Ovary (tissue), 9 donors: ENCODE data around the gene SOX6. TPM values are rescaled to one million over a fixed set of nuclear protein-coding genes. Genes with fewer than 3 reads are reported as not detected.

Experiments used
- DNase-seq, 5 donors: peaks; one replicate each; pipeline ENCODE4 v3.0.0-alpha.2; 2019 to 2020
- H3K27ac ChIP-seq, 2 donors: fragments of 200-600 bp; one replicate each; pipeline versions ENCODE4 v1.5.1 to v1.8.0; 2019 to 2022
- H3K27me3 ChIP-seq: fragments of 200-600 bp; one replicate; pipeline ENCODE4 v1.8.0; 2022
- H3K36me3 ChIP-seq: fragments of 200-600 bp; sonication (generic); one replicate; pipeline ENCODE4 v1.5.1; 2019
- H3K4me1 ChIP-seq: one replicate; pipeline ENCODE4 v1.8.1; 2013; ENCODE audit warnings: mild to moderate bottlenecking, moderate library complexity; ENCODE audit not compliant: insufficient read depth
- H3K4me3 ChIP-seq: fragments of 200-600 bp; sonication (generic); one replicate; pipeline ENCODE4 v1.5.1; 2017
- H3K9me3 ChIP-seq, 2 donors: fragments of 200-600 bp in 1 of 2; sonication (generic) in 1 of 2; one replicate each; pipeline versions ENCODE4 v1.5.1 to v1.8.1; 2013 to 2019; ENCODE audit warnings: mild to moderate bottlenecking in 1 of 2, moderate library complexity in 1 of 2
- CTCF ChIP-seq, 3 donors: fragments of 450-650 bp in 2 of 3; fragments of 200-600 bp in 1 of 3; IDR thresholded peaks; one replicate each; pipeline versions ENCODE4 v1.5.1 to v1.8.0; 2016 to 2022; ENCODE audit warnings: antibody characterized with exemption in 3 of 3, mild to moderate bottlenecking in 1 of 3
- EP300 ChIP-seq: sonication (generic); formaldehyde crosslinking; IDR thresholded peaks from one replicate; pipeline ENCODE4 v1.6.1; 2017; ENCODE audit warnings: antibody characterized with exemption
- POLR2A ChIP-seq: fragments of 450-650 bp; IDR thresholded peaks from one replicate; pipeline ENCODE4 v1.6.1; 2017; ENCODE audit warnings: antibody characterized with exemption, mild to moderate bottlenecking, moderate library complexity
- WGBS, 3 donors: extraction: QIAGEN DNeasy Blood & Tissue Kit in 1 of 3; methylation state at CpG; one replicate each; pipeline versions ENCODE4 v1.1.5 to v1.1.7; 2013 to 2017; 5-methylcytosine and 5-hydroxymethylcytosine counted together
- intact Hi-C, 4 donors: fragments of 100-400 bp; cut with DNase I; formaldehyde crosslinking; loops; one replicate each; pipeline versions ENCODE4 v1.11.0 to v1.15.1; 2022 to 2023
- polyA plus RNA-seq, 2 donors: library from polyadenylated mRNA; stranded (reverse); fragments of 200-250 nt in 1 of 2; fragments of 350-450 nt in 1 of 2; fragmentation: Illumina TruSeq in 1 of 2; extraction: RNeasy Lipid Tissue Mini Kit (QIAGEN cat#74804) in 1 of 2; gene quantifications; one replicate each; pipeline ENCODE4 v1.2.3, GENCODE V29; 2013 to 2014
- total RNA-seq, 7 donors: library from RNA; depleted of rRNA in 2 of 7; stranded (reverse); fragments of >200 nt in 2 of 7; fragmentation: NEBNext Ultra II Directional in 3 of 7; extraction: Animal tissue kit (Norgen Biotek cat#: 25700) in 3 of 7; gene quantifications; one replicate each; pipeline versions ENCODE4 v1.1.0 to v1.2.4, GENCODE V29; 2016 to 2023
- donor health status: DM: no; HTN: no; CAD: no; lungs with moderate emphysema.
- donor health status: DM: no; HTN: no; CAD: no.
- donor health status: Bipolar disorder and iron deficiency.
- donor health status: DM: yes; HTN: yes; CAD: no.
- donor health status: DM: no; HTN: no; CAD: no.
- donor health status: DM: yes; HTN: yes; CAD: no.

Gene SOX6
- total and polyA plus RNA-seq, 9 donors: 0.61 to 29.4 (median 4.7) TPM

DNA sequence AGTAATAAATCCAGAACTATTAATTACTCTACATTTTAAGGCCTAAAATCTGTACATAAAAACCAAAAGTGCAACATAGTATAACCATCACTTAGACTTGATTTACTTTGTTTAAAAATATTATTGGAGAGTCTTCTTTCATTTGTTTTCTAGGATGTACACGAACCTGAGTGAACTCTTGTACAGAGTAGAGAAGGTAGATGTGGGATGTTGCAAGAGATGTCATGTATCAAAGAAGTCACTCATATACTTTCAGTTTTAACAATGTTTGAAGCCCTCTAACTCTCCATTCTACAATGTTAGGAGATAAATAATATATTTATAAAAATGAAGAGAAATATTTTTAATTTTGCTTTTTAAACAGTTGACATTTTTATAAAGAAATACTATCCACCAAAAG is 38.6 kb downstream of the SOX6 start:
- H3K27ac ChIP-seq: no peak overlapping the region
- WGBS, 3 donors: 33 to 62% (median 41%) methylated on average over 1 of the region's 1 CpG
- no peak overlapping the region for H3K4me3 ChIP-seq
- no peak for DNase-seq
- H3K9me3 ChIP-seq: no peaks in the 10 kb centered on the region
- TF ChIP-seq POLR2A (no peak), CTCF (IDR thresholded peaks at IDR 0.05) (no peak), EP300 (no peak)
- no peaks in the 10 kb centered on the region for H3K4me1 ChIP-seq
- H3K27me3 ChIP-seq: no peaks in the 10 kb centered on the region
- intact Hi-C loops: no loop called here
- H3K36me3 ChIP-seq: no peaks in the 10 kb centered on the region

GRCh38 chr11:16313846-16314245 is 42.5 kb downstream of the SOX6 start:
- Histone ChIP-seq H3K27me3 (no peaks in the 10 kb centered on the region), H3K9me3 (no peaks in the 10 kb centered on the region), H3K4me3 (no peak overlapping the region), H3K36me3 (no peaks in the 10 kb centered on the region), H3K27ac (no peak overlapping the region), H3K4me1 (no peaks in the 10 kb centered on the region)
- TF ChIP-seq CTCF (IDR thresholded peaks at IDR 0.05) (no peak), EP300 (no peak), POLR2A (no peak)
- 61 to 92% (median 83%) methylated on average over 1 of the region's 1 CpG for WGBS, 3 donors
- intact Hi-C loops: no loop called here
- DNase-seq: no peak

DNA sequence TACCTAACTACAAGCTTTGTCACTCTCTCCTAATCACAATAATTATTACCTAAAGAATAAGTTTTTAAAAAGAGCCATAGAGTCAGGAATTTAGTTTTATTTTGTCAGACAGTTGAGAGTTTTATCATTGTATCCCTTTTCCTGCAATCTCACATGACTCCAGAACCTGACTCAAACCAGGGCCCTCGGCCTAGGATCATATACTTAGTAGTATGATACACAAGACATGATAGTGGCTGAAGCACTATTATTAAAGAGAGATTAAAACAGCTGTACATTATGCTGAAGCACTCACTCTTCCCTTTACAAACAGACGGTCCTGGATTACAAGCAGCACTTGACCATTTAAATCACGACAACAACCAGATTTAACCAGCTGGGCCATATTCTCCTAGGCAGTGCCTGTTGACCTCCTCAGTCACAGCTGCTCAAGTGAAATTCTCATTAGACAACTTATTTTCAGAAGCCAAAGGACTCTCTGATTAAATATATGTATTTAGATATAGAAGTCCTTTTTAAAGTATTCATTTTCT is 44.0 kb downstream of the SOX6 start:
- no peak overlapping the region for H3K27ac ChIP-seq
- no peaks in the 10 kb centered on the region for H3K36me3 ChIP-seq
- DNase-seq: no peak
- no peaks in the 10 kb centered on the region for H3K9me3 ChIP-seq
- H3K27me3 ChIP-seq: no peaks in the 10 kb centered on the region
- H3K4me1 ChIP-seq: no peaks in the 10 kb centered on the region
- TF ChIP-seq EP300: no peak
- no peak for TF ChIP-seq POLR2A
- no peak for TF ChIP-seq CTCF (IDR thresholded peaks at IDR 0.05)
- intact Hi-C loops: no loop called here
- WGBS, 3 donors: 79 to 84% (median 80%) methylated on average over 3 of the region's 3 CpGs
- H3K4me3 ChIP-seq: no peak overlapping the region

DNA sequence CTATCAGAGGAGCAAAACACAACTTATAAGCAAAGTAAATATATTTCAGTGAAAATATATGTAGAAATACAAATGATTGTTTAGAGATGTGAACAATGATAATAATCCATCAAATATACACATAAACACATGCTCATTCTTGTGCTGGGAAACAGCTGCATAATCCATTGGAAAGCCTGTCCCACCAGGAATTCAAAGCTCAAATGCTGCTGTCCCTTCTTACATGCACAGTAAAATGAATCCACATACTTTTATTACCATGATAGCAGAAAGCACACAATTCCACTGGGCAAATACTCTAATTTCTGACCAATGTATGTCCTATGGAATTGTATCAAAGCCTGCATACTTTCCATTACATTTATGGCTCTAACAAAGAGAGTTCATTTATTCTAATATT is 44.5 kb downstream of the SOX6 start:
- no peaks in the 10 kb centered on the region for H3K4me1 ChIP-seq
- intact Hi-C loops: no loop called here
- H3K36me3 ChIP-seq: no peaks in the 10 kb centered on the region
- DNase-seq: no peak
- H3K27ac ChIP-seq: no peak overlapping the region
- no peaks in the 10 kb centered on the region for H3K27me3 ChIP-seq
- H3K9me3 ChIP-seq: no peaks in the 10 kb centered on the region
- TF ChIP-seq POLR2A (no peak), CTCF (IDR thresholded peaks at IDR 0.05) (no peak), EP300 (no peak)
- H3K4me3 ChIP-seq: no peak overlapping the region

DNA sequence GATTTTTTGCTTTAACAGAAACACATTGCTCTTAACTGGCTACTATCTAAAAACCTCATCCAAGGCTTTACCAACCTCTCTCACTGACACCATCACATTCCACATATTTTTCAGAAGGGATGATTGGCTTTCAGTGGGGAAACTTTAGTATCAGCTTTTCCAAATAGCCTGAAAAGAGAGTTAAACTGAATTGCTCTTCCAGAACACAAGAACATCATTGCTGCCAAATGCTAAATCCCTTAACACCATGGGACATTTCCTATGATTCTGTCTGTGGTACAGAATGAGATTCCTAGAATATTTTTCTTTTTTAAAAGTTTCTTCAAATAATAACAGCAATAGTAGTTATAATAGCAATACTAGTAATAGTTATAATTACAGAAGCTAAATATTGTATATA is 45.4 kb downstream of the SOX6 start:
- Histone ChIP-seq H3K4me1 (no peaks in the 10 kb centered on the region), H3K27ac (no peak overlapping the region), H3K9me3 (no peaks in the 10 kb centered on the region), H3K27me3 (no peaks in the 10 kb centered on the region), H3K4me3 (no peak overlapping the region), H3K36me3 (no peaks in the 10 kb centered on the region)
- TF ChIP-seq POLR2A: no peak
- no peak for TF ChIP-seq EP300
- no peak for TF ChIP-seq CTCF (IDR thresholded peaks at IDR 0.05)
- DNase-seq: no peak
- intact Hi-C loops: no loop called here
